ENCODE results near the gene TEX54.
"Not testable (repeated sequence)": the region's sequence is repeated elsewhere in the genome, so short reads cannot be mapped to it uniquely, and the experiment has no call there.

Gene TEX54

GRCh38 chr11:62843466-62843865 is 10.8 kb upstream of the TEX54 start (continued):
- TF ChIP-seq ZNF350 (tag by site-specific recombination; IDR thresholded peaks at IDR 0.05) = no peak
- TF ChIP-seq SP2 (tag by site-specific recombination; IDR thresholded peaks at IDR 0.05) = no peak
- TF ChIP-seq MEIS1 (CRISPR knock-in tag; IDR thresholded peaks at IDR 0.05; ENCODE audit: borderline replicate concordance) = no peak
- no peak for TF ChIP-seq BCL11A (tag by site-specific recombination; IDR thresholded peaks at IDR 0.05; ENCODE audit: low read depth)
- no peak for TF ChIP-seq ZNF560 (tag by site-specific recombination; IDR thresholded peaks at IDR 0.05; ENCODE audit: borderline replicate concordance)
- TF ChIP-seq ZIC2 (tag by site-specific recombination; IDR thresholded peaks at IDR 0.05) = no peak
- no peak for TF ChIP-seq ZNF10 (tag by site-specific recombination; IDR thresholded peaks at IDR 0.05)
- TF ChIP-seq ZNF175 (tag by site-specific recombination; IDR thresholded peaks at IDR 0.05) = no peak
- TF ChIP-seq BCL11B (tag by site-specific recombination; IDR thresholded peaks at IDR 0.05; ENCODE audit: low read depth) = no peak

- not testable (repeated sequence) for H3K4me3 ChIP-seq (ENCODE audit: low read depth, low read length); H3K36me3 ChIP-seq (ENCODE audit: control insufficient read depth in 2 of 2, insufficient read depth in 1 of 2, low read length in 2 of 2); H3K4me1 ChIP-seq (ENCODE audit: control insufficient read depth, insufficient read depth, low read length); H3K9me3 ChIP-seq (ENCODE audit: control insufficient read depth, insufficient read depth, low read depth, low read length)
- ChIA-PET CTCF (interaction anchor here (0.6 to 1.9 kb wide), 4 partner anchors 19 to 770 kb away, joined by 3 to 7 read pairs (median 4); no protein-coding TSS in a partner anchor), POLR2A (interaction anchor here (0.7 to 3.4 kb wide), 5 partner anchors 9 to 55 kb away, joined by 3 to 27 read pairs (median 6); partner anchors contain the start of gene TMEM179B)
- peak overlapping the region; percentile 92; the same call in 1 of the 2 replicates for H3K27ac ChIP-seq (ENCODE audit: extremely low read depth, low read depth, low read length)
Measured at GRCh38 chr11:62842891-62843290, 10.2 kb upstream of the TEX54 start.

- ChIA-PET CTCF (interaction anchor here (0.6 to 1.9 kb wide), 4 partner anchors 19 to 945 kb away, joined by 3 to 7 read pairs (median 4); no protein-coding TSS in a partner anchor), POLR2A (interaction anchor here (0.8 to 3.4 kb wide), 15 partner anchors 9 to 289 kb away, joined by 3 to 182 read pairs (median 16); partner anchors contain the start of genes EML3, LBHD1, NXF1 and SLC3A2)
- TF ChIP-seq ZBTB8A (tag by site-specific recombination; IDR thresholded peaks at IDR 0.05) (no peak), ZNF324 (tag by site-specific recombination; IDR thresholded peaks at IDR 0.05) (0 out of 2 replicates have a peak, but pooled peaks have one; percentile 26), ZNF394 (tag by site-specific recombination; IDR thresholded peaks at IDR 0.05; ENCODE audit: borderline replicate concordance) (no peak), ZBTB11 (tag by site-specific recombination; conservative IDR thresholded peaks at IDR 0.05; ENCODE audit: low read depth) (0 out of 2 replicates have a peak, but pooled peaks have one; percentile 17), ZNF48 (tag by site-specific recombination; IDR thresholded peaks at IDR 0.05) (no peak), ZNF214 (tag by site-specific recombination; IDR thresholded peaks at IDR 0.05; ENCODE audit: borderline replicate concordance) (no peak), BCL11B (tag by site-specific recombination; IDR thresholded peaks at IDR 0.05; ENCODE audit: low read depth) (no peak), ZNF239 (tag by site-specific recombination; IDR thresholded peaks at IDR 0.05) (no peak), ZNF629 (tag by site-specific recombination; IDR thresholded peaks at IDR 0.05) (no peak), ZNF341 (tag by site-specific recombination; IDR thresholded peaks at IDR 0.05; ENCODE audit: low read depth) (0 out of 2 replicates have a peak, but pooled peaks have one; percentile 20), REPIN1 (tag by site-specific recombination; IDR thresholded peaks at IDR 0.05; ENCODE audit: low read depth) (no peak), ZNF37A (tag by site-specific recombination; IDR thresholded peaks at IDR 0.05) (no peak), CTCF (tag by site-specific recombination; IDR thresholded peaks at IDR 0.05) (peak; percentile 47; the same call in 1 of the 2 replicates), ZNF423 (tag by site-specific recombination; IDR thresholded peaks at IDR 0.05) (no peak), ZNF610 (tag by site-specific recombination; IDR thresholded peaks at IDR 0.05; ENCODE audit: borderline replicate concordance) (no peak), PRDM1 (tag by site-specific recombination; IDR thresholded peaks at IDR 0.05) (peak; percentile 81), SETDB1 (IDR thresholded peaks at IDR 0.05; ENCODE audit: insufficient read length, low read length) (no peak), PATZ1 (tag by site-specific recombination; IDR thresholded peaks at IDR 0.05) (peak; percentile 52; the same call in 1 of the 2 replicates)
Measured at GRCh38 chr11:62842171-62842741, 9.6 kb upstream of the TEX54 start.

More at GRCh38 chr11:62842171-62842741, 9.6 kb upstream of the TEX54 start:
- Histone ChIP-seq H3K27ac (ENCODE audit: extremely low read depth, low read depth, low read length) (peak overlapping the region; percentile 92), H3K4me1 (ENCODE audit: control insufficient read depth, insufficient read depth, low read length) (no peaks in the 10 kb centered on the region), H3K4me3 (ENCODE audit: low read depth, low read length) (peak overlapping the region; percentile 42), H3K9me3 (ENCODE audit: control insufficient read depth, insufficient read depth, low read depth, low read length) (no peaks in the 10 kb centered on the region), H3K36me3 (ENCODE audit: control insufficient read depth in 2 of 2, insufficient read depth in 1 of 2, low read length in 2 of 2) (peaks cover 0 to 5% of the 10 kb centered on the region in 2 experiments; a peak in 2 of 3 replicates)

Measured in HEK293 (cell line).